ENCODE results near the gene NACC2.

Gene NACC2

DNA sequence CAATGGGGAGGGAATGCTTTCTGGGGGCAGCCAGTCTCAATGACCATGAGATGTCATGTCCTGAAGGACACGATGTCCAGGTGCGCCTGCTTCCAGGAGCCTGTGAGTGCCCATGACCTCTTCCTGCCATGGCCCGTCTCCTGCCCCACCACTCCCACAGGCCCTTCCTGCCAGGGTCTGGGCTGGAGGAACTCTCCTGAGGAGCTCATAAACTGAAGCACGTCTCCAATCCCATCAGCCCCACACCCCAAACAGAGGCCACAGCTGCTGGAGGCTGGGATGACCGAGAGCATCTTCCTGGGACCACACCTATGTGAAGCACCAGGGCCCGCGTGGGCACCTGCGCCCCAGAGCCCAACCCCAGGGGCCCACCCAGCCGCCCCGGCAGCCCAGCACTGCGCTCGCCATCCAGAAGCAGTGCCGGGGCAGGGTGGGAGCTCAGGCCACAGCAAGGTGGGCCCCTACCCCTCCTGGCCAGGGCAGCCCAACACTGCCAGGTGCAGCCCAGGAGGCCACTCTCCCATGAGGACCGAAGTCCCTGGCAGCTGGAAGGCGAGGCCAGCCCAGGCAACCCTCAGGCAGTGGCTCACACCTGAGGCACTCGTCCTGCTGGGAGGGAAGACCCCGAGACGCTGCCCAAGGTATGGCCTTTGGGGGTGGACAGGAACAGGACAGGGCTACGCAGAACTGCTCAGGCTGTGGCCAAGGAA lies 80.0 kb downstream of the NACC2 start:
- H3K4me1 Mint-ChIP-seq, result no peaks in the 10 kb centered on the region
- DNase-seq, result no peak

GRCh38 chr9:136014147-136014923 lies 80.8 kb downstream of the NACC2 start:
- no peak for DNase-seq
- H3K4me1 Mint-ChIP-seq, result no peaks in the 10 kb centered on the region
- H3K27ac Mint-ChIP-seq, result no peak overlapping the region
- H3K4me3 Mint-ChIP-seq, result no peak overlapping the region
- H3K36me3 Mint-ChIP-seq, result no peaks in the 10 kb centered on the region
- CTCF ChIA-PET, result no interaction called here
- H3K9me3 Mint-ChIP-seq, result no peaks in the 10 kb centered on the region
- no peaks in the 10 kb centered on the region for H3K27me3 Mint-ChIP-seq

More for the DNA sequence above, 80.0 kb downstream of the NACC2 start:
- CTCF ChIA-PET, result no interaction called here
- Mint-ChIP-seq H3K27me3 (no peaks in the 10 kb centered on the region), H3K4me3 (no peak overlapping the region), H3K36me3 (no peaks in the 10 kb centered on the region), H3K9me3 (no peaks in the 10 kb centered on the region), H3K27ac (no peak overlapping the region)

DNA sequence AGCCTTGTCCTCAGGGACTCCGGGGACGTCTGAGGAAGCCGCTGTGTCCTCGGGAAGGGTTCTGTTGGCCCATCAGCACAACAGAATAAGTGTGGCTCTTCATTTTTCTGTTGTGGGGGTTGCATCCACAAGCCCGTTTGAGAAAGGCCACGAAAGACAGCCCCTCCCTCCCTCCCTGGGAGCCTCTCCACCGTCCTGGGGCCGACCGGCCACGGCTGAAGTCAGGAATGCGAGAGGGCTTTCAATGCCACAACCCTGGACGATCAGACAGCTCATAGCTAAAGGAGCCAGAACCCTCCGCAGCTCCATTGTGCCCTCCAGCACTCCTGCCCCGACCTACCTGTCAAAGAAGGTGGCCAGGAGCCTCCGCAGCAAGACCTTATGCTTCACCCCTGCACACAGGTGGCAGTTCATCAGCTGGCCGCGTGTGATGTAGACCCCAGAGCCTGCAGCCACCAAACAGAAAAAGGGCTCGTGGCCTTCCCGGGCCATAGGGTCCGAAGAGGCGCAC lies 81.5 kb downstream of the NACC2 start:
- Mint-ChIP-seq H3K27ac (no peak overlapping the region), H3K4me1 (no peaks in the 10 kb centered on the region), H3K9me3 (no peaks in the 10 kb centered on the region), H3K4me3 (no peak overlapping the region), H3K27me3 (no peaks in the 10 kb centered on the region), H3K36me3 (no peaks in the 10 kb centered on the region)
- CTCF ChIA-PET, result no interaction called here
- DNase-seq, result no peak

- no peak for DNase-seq
- H3K27me3 Mint-ChIP-seq, result no peaks in the 10 kb centered on the region
- H3K9me3 Mint-ChIP-seq, result no peaks in the 10 kb centered on the region
- H3K4me3 Mint-ChIP-seq, result no peak overlapping the region
- H3K4me1 Mint-ChIP-seq, result no peaks in the 10 kb centered on the region
- CTCF ChIA-PET, result no interaction called here
- no peaks in the 10 kb centered on the region for H3K36me3 Mint-ChIP-seq
- no peak overlapping the region for H3K27ac Mint-ChIP-seq
Observed at GRCh38 chr9:136013116-136013515, 82.0 kb downstream of the NACC2 start.

GRCh38 chr9:136012651-136013050 lies 82.4 kb downstream of the NACC2 start:
- no peaks in the 10 kb centered on the region for H3K36me3 Mint-ChIP-seq
- H3K27ac Mint-ChIP-seq, result no peak overlapping the region
- CTCF ChIA-PET, result no interaction called here
- H3K4me1 Mint-ChIP-seq, result no peaks in the 10 kb centered on the region
- no peak overlapping the region for H3K4me3 Mint-ChIP-seq
- DNase-seq, result no peak
- no peaks in the 10 kb centered on the region for H3K27me3 Mint-ChIP-seq
- H3K9me3 Mint-ChIP-seq, result no peaks in the 10 kb centered on the region

- Mint-ChIP-seq H3K4me3 (no peak overlapping the region), H3K9me3 (no peaks in the 10 kb centered on the region), H3K36me3 (no peaks in the 10 kb centered on the region), H3K27ac (no peak overlapping the region), H3K27me3 (no peaks in the 10 kb centered on the region), H3K4me1 (no peaks in the 10 kb centered on the region)
- CTCF ChIA-PET, result no interaction called here
- DNase-seq, result no peak
Observed at GRCh38 chr9:136011703-136012496, 83.2 kb downstream of the NACC2 start.

DNA sequence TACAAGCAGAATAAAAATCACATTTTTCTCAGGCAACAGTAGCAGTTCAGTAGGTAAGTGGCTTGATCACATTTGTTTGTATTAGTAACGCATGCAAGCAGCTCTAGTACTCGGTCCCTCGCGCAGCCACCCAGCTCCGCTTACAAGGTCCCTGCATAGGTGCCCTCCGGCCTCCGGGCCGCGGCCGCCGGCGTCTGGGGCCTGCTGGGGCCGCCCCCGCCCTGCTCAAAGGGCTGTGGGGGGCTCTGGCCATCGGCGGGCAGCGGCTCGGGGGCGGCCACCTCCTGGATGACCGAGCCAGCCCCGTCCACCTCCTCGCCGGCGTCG lies 83.8 kb downstream of the NACC2 start:
- Mint-ChIP-seq H3K4me3 (no peak overlapping the region), H3K27me3 (no peaks in the 10 kb centered on the region), H3K36me3 (no peaks in the 10 kb centered on the region), H3K27ac (no peak overlapping the region), H3K4me1 (no peaks in the 10 kb centered on the region), H3K9me3 (no peaks in the 10 kb centered on the region)
- CTCF ChIA-PET, result no interaction called here
- DNase-seq, result no peak

DNA sequence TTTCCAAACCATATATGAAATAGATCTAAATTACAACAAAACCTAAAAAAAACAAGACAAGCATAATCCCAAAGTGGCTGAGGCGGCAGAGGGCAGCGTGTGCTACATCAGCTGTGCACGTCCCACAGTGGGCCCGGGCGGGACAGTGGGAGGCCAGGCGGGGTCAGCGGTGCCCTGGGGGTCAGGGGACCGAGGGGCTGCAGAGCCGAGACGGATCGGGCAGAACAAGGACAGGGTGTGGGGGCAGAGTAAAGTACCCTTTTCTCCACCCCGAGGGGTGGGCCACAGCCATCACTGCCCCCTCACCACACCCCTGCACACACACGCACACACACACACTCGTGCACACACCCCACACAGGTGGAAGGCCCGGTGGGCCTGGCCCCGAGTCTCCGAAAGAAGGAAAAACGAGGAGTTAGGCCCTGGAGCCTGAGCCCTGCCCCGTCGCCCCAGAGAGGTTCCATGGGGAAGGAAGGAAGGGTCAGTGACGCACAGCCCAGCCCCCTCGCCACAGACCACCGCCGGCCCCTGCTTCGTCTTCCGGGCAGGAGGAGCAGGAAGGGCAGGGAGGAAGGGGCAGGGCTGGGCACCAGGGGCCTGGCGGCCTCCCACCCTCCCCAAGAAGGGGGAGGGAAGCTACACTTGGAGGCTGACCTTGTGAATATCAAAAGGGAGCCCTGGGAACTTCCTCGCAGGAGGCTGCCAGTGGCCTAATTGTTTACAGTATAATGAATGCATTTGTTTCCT lies 84.3 kb downstream of the NACC2 start:
- CTCF ChIA-PET, result no interaction called here
- Mint-ChIP-seq H3K27ac (no peak overlapping the region), H3K36me3 (no peaks in the 10 kb centered on the region), H3K27me3 (no peaks in the 10 kb centered on the region), H3K9me3 (no peaks in the 10 kb centered on the region), H3K4me1 (no peaks in the 10 kb centered on the region), H3K4me3 (no peak overlapping the region)
- DNase-seq, result no peak

GRCh38 chr9:136010176-136010575 lies 84.9 kb downstream of the NACC2 start:
- H3K36me3 Mint-ChIP-seq, result no peaks in the 10 kb centered on the region

DNA sequence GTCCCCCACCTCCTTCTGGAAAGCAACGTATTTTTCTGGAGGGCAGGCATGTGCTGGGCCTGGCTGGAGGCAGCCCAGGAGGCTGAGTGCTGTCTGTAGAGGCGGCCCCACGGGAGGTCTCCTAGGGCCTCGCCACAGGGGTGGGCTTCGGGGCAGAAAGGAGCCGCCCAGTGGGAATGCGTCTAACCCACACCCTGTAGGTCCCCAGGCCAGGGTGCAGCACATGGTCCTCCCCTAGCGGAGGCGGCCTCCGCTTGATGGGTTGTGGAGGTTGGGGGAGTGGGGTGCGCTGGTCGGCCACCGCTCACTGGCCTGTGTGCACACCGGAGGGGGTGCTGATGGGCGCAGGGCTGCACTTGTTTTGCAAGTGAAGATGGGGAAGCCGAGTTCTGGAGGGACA lies 85.6 kb downstream of the NACC2 start:
- no peaks in the 10 kb centered on the region for H3K27me3 Mint-ChIP-seq
- H3K4me1 Mint-ChIP-seq, result no peaks in the 10 kb centered on the region
- no peaks in the 10 kb centered on the region for H3K36me3 Mint-ChIP-seq
- CTCF ChIA-PET, result no interaction called here
- H3K9me3 Mint-ChIP-seq, result no peaks in the 10 kb centered on the region
- no peak overlapping the region for H3K4me3 Mint-ChIP-seq
- no peak for DNase-seq
- H3K27ac Mint-ChIP-seq, result no peak overlapping the region

More at GRCh38 chr9:136010176-136010575, 84.9 kb downstream of the NACC2 start:
- H3K27ac Mint-ChIP-seq, result no peak overlapping the region
- CTCF ChIA-PET, result no interaction called here
- no peaks in the 10 kb centered on the region for H3K27me3 Mint-ChIP-seq
- H3K9me3 Mint-ChIP-seq, result no peaks in the 10 kb centered on the region
- no peak for DNase-seq
- H3K4me3 Mint-ChIP-seq, result no peak overlapping the region
- no peaks in the 10 kb centered on the region for H3K4me1 Mint-ChIP-seq

GRCh38 chr9:136008693-136008997 lies 86.4 kb downstream of the NACC2 start:
- Mint-ChIP-seq H3K4me3 (no peak overlapping the region), H3K36me3 (no peaks in the 10 kb centered on the region), H3K27ac (no peak overlapping the region), H3K9me3 (no peaks in the 10 kb centered on the region), H3K27me3 (peaks cover 4% of the 10 kb centered on the region), H3K4me1 (no peaks in the 10 kb centered on the region)
- DNase-seq, result no peak
- CTCF ChIA-PET, result no interaction called here

DNA sequence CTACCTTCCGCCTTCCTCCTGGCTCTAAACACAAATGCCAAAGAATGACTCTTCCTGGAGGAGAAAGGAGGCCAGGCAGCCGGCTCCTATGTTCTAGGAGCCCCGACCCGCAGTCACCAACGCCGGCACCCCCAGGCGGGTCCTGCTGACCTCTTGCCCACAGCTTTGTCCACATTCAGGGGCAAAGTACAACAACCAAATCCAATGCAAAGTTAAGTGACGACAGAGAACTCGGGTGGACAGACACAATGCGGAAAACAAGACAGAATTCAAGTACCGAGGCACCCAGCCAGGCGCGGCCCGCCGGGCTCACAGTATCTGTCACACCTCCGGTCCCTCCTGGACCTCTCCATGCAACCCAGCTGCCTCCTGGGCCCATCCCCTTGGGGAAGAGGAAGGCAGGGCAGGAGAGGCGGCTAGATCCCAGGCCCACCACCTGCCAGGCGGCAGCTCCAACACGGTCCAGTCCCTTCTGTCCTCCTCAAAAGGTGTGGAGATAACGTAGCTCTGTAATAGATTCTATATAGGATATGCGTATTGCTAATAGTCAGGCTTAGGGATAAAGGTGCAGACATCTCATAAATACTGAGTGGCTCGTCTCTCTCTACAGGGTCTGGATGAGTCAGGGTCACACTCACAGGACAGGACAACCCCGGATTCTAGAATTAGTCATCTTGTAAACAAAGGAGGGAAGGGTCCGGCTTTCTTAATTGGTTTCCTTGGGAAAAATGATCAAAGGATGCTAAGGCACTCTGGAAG lies 87.0 kb downstream of the NACC2 start:
- H3K4me3 Mint-ChIP-seq, result no peak overlapping the region
- H3K27me3 Mint-ChIP-seq, result peaks cover 4% of the 10 kb centered on the region
- no peaks in the 10 kb centered on the region for H3K9me3 Mint-ChIP-seq
- no peaks in the 10 kb centered on the region for H3K36me3 Mint-ChIP-seq
- no peak for DNase-seq
- no peak overlapping the region for H3K27ac Mint-ChIP-seq
- H3K4me1 Mint-ChIP-seq, result no peaks in the 10 kb centered on the region
- CTCF ChIA-PET, result no interaction called here

- DNase-seq, result no peak
- Mint-ChIP-seq H3K4me1 (no peaks in the 10 kb centered on the region), H3K9me3 (no peaks in the 10 kb centered on the region), H3K27ac (no peak overlapping the region), H3K4me3 (no peak overlapping the region), H3K27me3 (peaks cover 4% of the 10 kb centered on the region), H3K36me3 (no peaks in the 10 kb centered on the region)
- CTCF ChIA-PET, result no interaction called here
Observed at GRCh38 chr9:136007276-136007933, 87.7 kb downstream of the NACC2 start.
